22Rv1 (cell line): ENCODE data around the gene MUC15.

Experiments
- CTCF ChIP-seq: fragments of 450-650 bp; IDR thresholded peaks from 2 replicates; pipeline ENCODE4 v1.5.1; 2017; ENCODE audit warnings: mild to moderate bottlenecking
- ZFX ChIP-seq: fragments of 450-650 bp; IDR thresholded peaks from 2 replicates; pipeline ENCODE4 v1.6.1; 2017; ENCODE audit warnings: antibody characterized with exemption, borderline replicate concordance

DNA sequence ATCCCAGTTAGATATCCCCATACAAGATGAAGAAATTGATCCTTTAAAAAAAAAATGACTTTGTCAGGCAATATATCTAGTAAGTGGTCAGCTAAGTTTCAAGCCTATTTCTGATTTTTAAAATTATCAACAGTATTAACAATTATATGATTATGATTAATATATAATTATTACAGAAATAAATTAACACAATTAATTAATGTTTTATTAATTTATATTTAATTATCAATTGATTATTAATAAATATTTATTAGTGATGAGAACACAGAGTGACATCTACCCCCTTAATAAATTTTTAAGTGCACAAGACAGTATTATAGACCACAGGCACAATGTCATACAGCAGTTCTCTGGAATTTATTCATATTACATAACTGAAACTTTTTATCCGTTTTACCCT is 22.0 kb downstream of the MUC15 start:
- TF ChIP-seq CTCF, result no peak
- no peak for TF ChIP-seq ZFX
